Neural cell (in vitro differentiated cells): ENCODE results near the gene ELOVL7. TPM values are rescaled to one million over a fixed set of nuclear protein-coding genes. Genes with fewer than 3 reads are reported as not detected.

Experiments used
- H2AFZ ChIP-seq: fragments of 200-600, 300-800 bp; sonication (generic), shearing (Covaris generic); 2 replicates; pipeline ENCODE4 v1.6.0; 2014; ENCODE audit warnings: low read depth, mild to moderate bottlenecking, antibody characterized with exemption, low read length, moderate library complexity
- H3F3A ChIP-seq: fragments of 200-600 bp; shearing (Covaris generic); 2 replicates; pipeline ENCODE4 v1.6.1; 2016; ENCODE audit warnings: mild to moderate bottlenecking, moderate library complexity, mixed read lengths, antibody characterized with exemption, low read length; ENCODE audit not compliant: insufficient read depth, poor library complexity, severe bottlenecking
- H3K27ac ChIP-seq: fragments of 200-600, 300-800 bp; sonication (generic), shearing (Covaris generic); 2 replicates; pipeline ENCODE4 v1.5.1; 2014; ENCODE audit warnings: mild to moderate bottlenecking, low read length, moderate library complexity
- H3K27me3 ChIP-seq: fragments of 300-800, 200-600 bp; sonication (generic), shearing (Covaris generic); 2 replicates; pipeline ENCODE4 v1.6.0; 2014; ENCODE audit warnings: mild to moderate bottlenecking, low read depth, low read length, moderate library complexity; ENCODE audit not compliant: insufficient read depth
- H3K36me3 ChIP-seq: fragments of 300-800, 200-600 bp; sonication (generic), shearing (Covaris generic); 2 replicates; pipeline ENCODE4 v1.5.1; 2014; ENCODE audit warnings: mild to moderate bottlenecking, antibody characterized with exemption, low read length, moderate library complexity; ENCODE audit not compliant: insufficient read depth
- H3K4me2 ChIP-seq: fragments of 300-800, 200-600 bp; sonication (generic), shearing (Covaris generic); 2 replicates; pipeline ENCODE4 v1.6.0; 2014; ENCODE audit warnings: mild to moderate bottlenecking, low read length
- H3K4me3 ChIP-seq: fragments of 300-800, 200-600 bp; sonication (generic), shearing (Covaris generic); 2 replicates; pipeline ENCODE4 v1.5.1; 2014; ENCODE audit warnings: mild to moderate bottlenecking, low read length, moderate library complexity
- H3K79me2 ChIP-seq: fragments of 200-600 bp; shearing (Covaris generic); replicated peaks from 2 replicates; pipeline ENCODE4 v1.6.0; 2014; ENCODE audit warnings: mild to moderate bottlenecking, low read length, moderate library complexity; ENCODE audit not compliant: insufficient read depth
- H3K9ac ChIP-seq: fragments of 300-800, 200-600 bp; sonication (generic), shearing (Covaris generic); 2 replicates; pipeline ENCODE4 v1.6.1; 2016; ENCODE audit warnings: mild to moderate bottlenecking, low read length, mixed read lengths
- H3K9me2 ChIP-seq: fragments of 200-600 bp; shearing (Covaris generic); 2 replicates; pipeline ENCODE4 v1.6.1; 2016; ENCODE audit warnings: mild to moderate bottlenecking, low read length, mixed read lengths; ENCODE audit not compliant: insufficient read depth
- H3K9me3 ChIP-seq: fragments of 200-600, 300-800 bp; sonication (generic), shearing (Covaris generic); 2 replicates; pipeline ENCODE4 v1.6.1; 2016; ENCODE audit warnings: mild to moderate bottlenecking, mixed run types, low read length, moderate library complexity, mixed read lengths
- H4K20me1 ChIP-seq: fragments of 200-600 bp; shearing (Covaris generic); 2 replicates; pipeline ENCODE4 v1.6.1; 2016; ENCODE audit warnings: mild to moderate bottlenecking, mixed run types; ENCODE audit not compliant: insufficient read depth
- EP300 ChIP-seq: fragments of 450-650 bp; conservative IDR thresholded peaks from 2 replicates; pipeline ENCODE4 v1.6.1; 2014; ENCODE audit warnings: antibody characterized with exemption, mild to moderate bottlenecking, moderate library complexity; ENCODE audit not compliant: poor library complexity, severe bottlenecking
- EZH2 ChIP-seq: fragments of 200-600, 300-800 bp; shearing (Covaris generic), sonication (generic); IDR thresholded peaks from 2 replicates; pipeline ENCODE4 v1.6.1; 2014; ENCODE audit warnings: antibody characterized with exemption, low read length, borderline replicate concordance, mild to moderate bottlenecking; ENCODE audit not compliant: insufficient read depth, poor library complexity, severe bottlenecking
- MXI1 ChIP-seq: fragments of 450-650 bp; conservative IDR thresholded peaks from 2 replicates; pipeline ENCODE4 v1.6.1; 2014; ENCODE audit warnings: antibody characterized with exemption, mild to moderate bottlenecking; ENCODE audit not compliant: poor library complexity, severe bottlenecking
- POLR2AphosphoS5 ChIP-seq: IDR thresholded peaks from 2 replicates; pipeline ENCODE4 v1.6.1; 2012
- RAD21 ChIP-seq: fragments of 450-650 bp; conservative IDR thresholded peaks from 2 replicates; pipeline ENCODE4 v1.6.1; 2014; ENCODE audit warnings: antibody characterized with exemption, mild to moderate bottlenecking, moderate library complexity
- REST ChIP-seq: IDR thresholded peaks from 2 replicates; pipeline ENCODE4 v1.6.1; 2012; ENCODE audit warnings: borderline replicate concordance
- SMC3 ChIP-seq: fragments of 450-650 bp; conservative IDR thresholded peaks from 2 replicates; pipeline ENCODE4 v1.6.1; 2014; ENCODE audit warnings: antibody characterized with exemption, mild to moderate bottlenecking, moderate library complexity; ENCODE audit not compliant: poor library complexity
- TAF1 ChIP-seq: IDR thresholded peaks from 2 replicates; pipeline ENCODE4 v1.6.1; 2012; ENCODE audit warnings: low read depth
- polyA plus RNA-seq: library from polyadenylated mRNA; depleted of rRNA; stranded (reverse); fragments of >200 nt; gene quantifications from 2 replicates; pipeline ENCODE4 v1.2.3, GENCODE V29; 2014
- TF ChIP-seq, protein P1 (sequence below): fragments of 450-650 bp; IDR thresholded peaks from 2 replicates; pipeline ENCODE4 v1.5.1; 2014; ENCODE audit warnings: antibody characterized with exemption, mild to moderate bottlenecking, moderate library complexity; ENCODE audit not compliant: poor library complexity, severe bottlenecking

The ELOVL7 gene
- polyA plus RNA-seq, 1 donor from 2014 or later = 3.9 TPM

DNA sequence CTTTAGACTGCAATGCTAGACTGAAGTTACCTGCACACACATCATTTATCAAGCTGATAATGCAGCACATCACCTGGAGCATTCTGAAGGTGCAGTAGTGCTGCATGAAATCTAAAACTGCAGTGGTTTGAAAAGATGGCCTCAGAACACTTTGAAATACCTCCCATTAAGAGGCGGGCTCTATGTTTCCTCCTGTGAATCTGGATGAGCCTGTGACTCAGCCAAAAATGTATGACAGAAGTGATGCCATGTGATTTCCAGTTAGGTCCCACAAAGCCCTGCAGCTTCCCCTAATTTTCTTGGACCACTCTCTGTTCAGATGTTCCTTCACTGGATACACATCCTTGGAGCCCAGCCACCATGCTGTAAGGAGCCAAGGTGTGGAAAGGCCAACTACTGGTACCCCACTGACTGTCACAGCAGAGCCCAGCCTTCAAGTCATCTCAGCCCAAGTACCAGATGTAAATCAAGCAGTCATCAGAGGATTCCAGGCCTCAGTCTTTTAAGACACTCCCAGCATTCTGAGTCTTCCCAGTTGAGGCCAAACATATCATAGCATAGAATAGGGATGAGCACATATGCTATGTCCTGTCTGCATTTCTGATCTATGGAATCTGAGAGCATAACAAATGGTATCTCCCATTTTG is 116.9 kb downstream of the ELOVL7 start:
- Histone ChIP-seq H2AFZ (no peak overlapping the region), H3K9ac (no peak overlapping the region), H4K20me1 (no peaks in the 10 kb centered on the region), H3K4me2 (no peak overlapping the region), H3K79me2 (no peaks in the 10 kb centered on the region), H3K9me2 (no peaks in the 10 kb centered on the region), H3K27ac (no peak overlapping the region), H3K4me3 (no peak overlapping the region), H3K27me3 (no peaks in the 10 kb centered on the region), H3F3A (no peaks in the 10 kb centered on the region), H3K9me3 (no peaks in the 10 kb centered on the region), H3K36me3 (no peaks in the 10 kb centered on the region)
- TF ChIP-seq REST (no peak), TAF1 (no peak), EP300 (no peak), EZH2 (no peak), POLR2AphosphoS5 (no peak), SMC3 (no peak), RAD21 (no peak)
- TF ChIP-seq, protein P1, sequence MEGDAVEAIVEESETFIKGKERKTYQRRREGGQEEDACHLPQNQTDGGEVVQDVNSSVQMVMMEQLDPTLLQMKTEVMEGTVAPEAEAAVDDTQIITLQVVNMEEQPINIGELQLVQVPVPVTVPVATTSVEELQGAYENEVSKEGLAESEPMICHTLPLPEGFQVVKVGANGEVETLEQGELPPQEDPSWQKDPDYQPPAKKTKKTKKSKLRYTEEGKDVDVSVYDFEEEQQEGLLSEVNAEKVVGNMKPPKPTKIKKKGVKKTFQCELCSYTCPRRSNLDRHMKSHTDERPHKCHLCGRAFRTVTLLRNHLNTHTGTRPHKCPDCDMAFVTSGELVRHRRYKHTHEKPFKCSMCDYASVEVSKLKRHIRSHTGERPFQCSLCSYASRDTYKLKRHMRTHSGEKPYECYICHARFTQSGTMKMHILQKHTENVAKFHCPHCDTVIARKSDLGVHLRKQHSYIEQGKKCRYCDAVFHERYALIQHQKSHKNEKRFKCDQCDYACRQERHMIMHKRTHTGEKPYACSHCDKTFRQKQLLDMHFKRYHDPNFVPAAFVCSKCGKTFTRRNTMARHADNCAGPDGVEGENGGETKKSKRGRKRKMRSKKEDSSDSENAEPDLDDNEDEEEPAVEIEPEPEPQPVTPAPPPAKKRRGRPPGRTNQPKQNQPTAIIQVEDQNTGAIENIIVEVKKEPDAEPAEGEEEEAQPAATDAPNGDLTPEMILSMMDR = no peak

GRCh38 chr5:60724126-60724525 is 119.9 kb downstream of the ELOVL7 start:
- H4K20me1 ChIP-seq = no peaks in the 10 kb centered on the region
- TF ChIP-seq POLR2AphosphoS5 (no peak), MXI1 (no peak), EZH2 (no peak), REST (no peak), EP300 (no peak), SMC3 (no peak), TAF1 (no peak), RAD21 (no peak)
- TF ChIP-seq, protein P1 = no peak
- H3K36me3 ChIP-seq = no peaks in the 10 kb centered on the region
- no peaks in the 10 kb centered on the region for H3F3A ChIP-seq
- H3K27ac ChIP-seq = no peak overlapping the region
- H3K4me2 ChIP-seq = no peak overlapping the region
- no peaks in the 10 kb centered on the region for H3K79me2 ChIP-seq
- no peaks in the 10 kb centered on the region for H3K27me3 ChIP-seq
- H2AFZ ChIP-seq = no peak overlapping the region
- H3K9me3 ChIP-seq = no peaks in the 10 kb centered on the region
- H3K4me3 ChIP-seq = no peak overlapping the region
- no peak overlapping the region for H3K9ac ChIP-seq
- no peaks in the 10 kb centered on the region for H3K9me2 ChIP-seq
